ENCODE results near the gene DGUOK.
"Not testable (repeated sequence)": the region's sequence is repeated elsewhere in the genome, so short reads cannot be mapped to it uniquely, and the experiment has no call there.

Gene DGUOK

GRCh38 chr2:73899801-73900336 lies 26.8 kb upstream of the DGUOK start:
- H3K27ac ChIP-seq: no peak overlapping the region
- no peak for DNase-seq (ENCODE audit: low read depth, low spot score)

DNA sequence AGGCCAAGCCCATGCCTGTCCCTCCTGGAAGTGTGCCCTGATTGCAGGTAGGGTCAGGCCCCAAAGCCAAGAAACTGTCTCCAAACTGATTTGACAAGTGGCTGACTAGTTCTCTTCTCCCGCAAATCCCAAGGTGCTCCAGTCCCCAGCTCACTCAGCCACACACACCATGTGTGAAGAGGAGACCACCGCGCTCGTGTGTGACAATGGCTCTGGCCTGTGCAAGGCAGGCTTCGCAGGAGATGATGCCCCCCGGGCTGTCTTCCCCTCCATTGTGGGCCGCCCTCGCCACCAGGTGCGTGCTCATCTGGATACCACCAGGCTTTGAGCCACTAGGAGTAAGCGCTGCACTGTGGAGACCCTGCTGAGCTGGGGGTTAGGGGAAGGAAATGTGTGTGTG lies 25.5 kb upstream of the DGUOK start:
- no peak for DNase-seq (ENCODE audit: low read depth, low spot score)

DNA sequence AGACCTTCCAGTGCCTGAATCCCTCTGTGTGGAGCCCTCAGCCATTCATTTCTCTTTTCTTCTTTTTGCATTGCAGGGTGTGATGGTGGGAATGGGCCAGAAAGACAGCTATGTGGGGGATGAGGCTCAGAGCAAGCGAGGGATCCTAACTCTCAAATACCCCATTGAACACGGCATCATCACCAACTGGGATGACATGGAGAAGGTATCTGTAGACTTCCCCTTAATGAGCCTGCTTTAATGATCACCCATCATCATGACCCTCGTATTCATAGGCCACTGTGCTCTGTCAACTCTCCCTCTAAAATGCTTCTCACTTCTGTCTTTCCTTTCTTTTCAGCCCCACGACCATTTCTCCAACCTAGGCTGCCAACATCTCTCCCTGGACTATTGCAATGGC lies 24.4 kb upstream of the DGUOK start:
- no peak for DNase-seq (ENCODE audit: low read depth, low spot score)
- no peak overlapping the region for H3K27ac ChIP-seq

More for the DNA sequence above, 25.5 kb upstream of the DGUOK start:
- H3K27ac ChIP-seq: no peak overlapping the region

DNA sequence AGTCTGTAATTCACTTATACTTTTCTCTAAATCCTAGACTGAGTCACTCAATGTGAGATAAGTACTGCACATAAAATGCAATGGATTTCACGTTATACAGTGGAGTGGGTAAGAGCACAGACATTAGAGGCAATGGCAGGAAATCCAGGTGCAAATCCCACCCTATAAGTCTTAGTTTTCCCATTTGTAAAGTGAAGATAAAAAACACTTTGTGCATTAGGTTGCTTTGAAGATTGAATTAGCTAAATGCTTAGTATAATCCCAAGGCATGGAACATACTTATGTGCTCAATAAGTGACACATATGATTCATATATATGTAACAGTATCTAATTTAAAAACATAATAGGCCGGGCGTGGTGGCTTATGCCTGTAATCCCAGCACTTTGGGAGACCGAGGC lies 23.4 kb upstream of the DGUOK start:
- DNase-seq (ENCODE audit: low read depth, low spot score): no peak
- H3K27ac ChIP-seq: no peak overlapping the region

- H3K27ac ChIP-seq; DNase-seq (ENCODE audit: low read depth, low spot score): not testable (repeated sequence)
Measured at GRCh38 chr2:73903949-73904613, 22.6 kb upstream of the DGUOK start.

- DNase-seq (ENCODE audit: low read depth, low spot score): no peak
- H3K27ac ChIP-seq: no peak overlapping the region
Measured at GRCh38 chr2:73904952-73905351, 21.7 kb upstream of the DGUOK start.

- no peak for DNase-seq (ENCODE audit: low read depth, low spot score)
- no peak overlapping the region for H3K27ac ChIP-seq
Measured at GRCh38 chr2:73906847-73907505, 19.7 kb upstream of the DGUOK start.

DNA sequence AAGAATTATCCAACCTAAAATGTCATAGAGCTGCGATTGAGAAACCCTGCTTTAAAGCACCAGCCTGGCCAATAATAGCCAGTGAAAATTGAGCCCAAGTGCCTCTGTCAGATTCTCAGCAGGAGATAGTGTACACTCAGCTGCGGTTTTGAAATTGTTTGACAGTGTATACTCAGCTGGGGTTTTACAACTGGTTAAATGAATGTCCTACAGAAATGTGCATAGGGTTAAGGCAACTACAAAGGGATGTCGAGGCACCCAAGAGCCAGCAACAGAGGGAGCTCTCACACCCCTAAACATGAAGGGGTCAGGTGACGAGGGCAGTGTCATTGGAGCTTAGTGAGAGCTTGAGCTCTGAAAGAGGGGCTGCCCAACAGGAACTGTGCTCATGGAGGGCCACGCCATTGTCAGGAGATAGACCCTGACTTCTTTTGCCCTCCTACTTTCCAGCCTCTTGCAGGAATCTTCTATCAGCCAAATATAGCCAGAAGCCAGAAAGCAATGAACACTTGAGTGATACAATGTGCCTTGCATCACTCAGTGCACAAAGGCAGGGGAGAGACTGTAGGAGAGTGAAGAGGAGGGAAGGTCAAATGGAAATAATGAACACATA lies 18.7 kb upstream of the DGUOK start:
- no peak for DNase-seq (ENCODE audit: low read depth, low spot score)

DNA sequence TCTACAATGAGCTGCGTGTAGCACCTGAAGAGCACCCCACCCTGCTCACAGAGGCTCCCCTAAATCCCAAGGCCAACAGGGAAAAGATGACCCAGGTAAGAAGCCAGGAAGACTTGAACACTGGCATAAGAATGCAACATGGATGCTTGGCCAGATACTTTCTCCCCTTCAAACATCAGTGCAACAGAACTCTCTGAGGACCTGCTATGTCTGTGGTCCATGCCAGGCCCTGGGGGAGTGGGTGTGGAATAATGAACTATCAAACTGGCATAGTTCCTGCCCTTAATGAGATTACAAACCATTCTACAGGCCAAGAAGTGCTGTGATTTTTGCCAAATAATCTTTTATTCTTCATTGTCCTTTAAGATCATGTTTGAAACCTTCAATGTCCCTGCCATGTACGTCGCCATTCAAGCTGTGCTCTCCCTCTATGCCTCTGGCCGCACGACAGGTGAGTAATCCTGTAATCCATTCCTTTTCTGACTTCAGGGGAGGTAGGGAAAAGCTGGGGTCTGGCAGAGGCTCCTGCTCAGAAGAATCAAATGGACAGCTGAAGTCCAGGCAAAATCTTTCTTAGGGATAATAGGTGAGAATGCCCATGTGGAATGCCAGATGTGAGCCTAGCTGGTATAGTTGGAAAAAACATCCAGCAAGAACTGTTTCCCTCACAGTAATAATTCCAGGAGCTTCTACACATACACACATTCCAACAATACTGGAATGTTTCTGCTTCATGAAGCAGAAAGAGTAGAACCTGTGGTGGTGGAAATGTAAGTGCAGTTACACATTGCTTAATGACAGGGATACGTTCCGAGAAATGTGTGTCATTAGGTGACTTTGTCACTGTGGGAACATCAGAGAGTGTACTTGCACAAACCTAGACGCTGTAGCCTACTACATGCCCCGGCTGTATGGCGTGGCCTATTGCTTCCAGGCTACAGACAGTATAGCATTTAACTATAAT lies 17.7 kb upstream of the DGUOK start:
- DNase-seq (ENCODE audit: low read depth, low spot score): no peak
- H3K27ac ChIP-seq: no peak overlapping the region

More for the DNA sequence above, 18.7 kb upstream of the DGUOK start:
- no peak overlapping the region for H3K27ac ChIP-seq

DNA sequence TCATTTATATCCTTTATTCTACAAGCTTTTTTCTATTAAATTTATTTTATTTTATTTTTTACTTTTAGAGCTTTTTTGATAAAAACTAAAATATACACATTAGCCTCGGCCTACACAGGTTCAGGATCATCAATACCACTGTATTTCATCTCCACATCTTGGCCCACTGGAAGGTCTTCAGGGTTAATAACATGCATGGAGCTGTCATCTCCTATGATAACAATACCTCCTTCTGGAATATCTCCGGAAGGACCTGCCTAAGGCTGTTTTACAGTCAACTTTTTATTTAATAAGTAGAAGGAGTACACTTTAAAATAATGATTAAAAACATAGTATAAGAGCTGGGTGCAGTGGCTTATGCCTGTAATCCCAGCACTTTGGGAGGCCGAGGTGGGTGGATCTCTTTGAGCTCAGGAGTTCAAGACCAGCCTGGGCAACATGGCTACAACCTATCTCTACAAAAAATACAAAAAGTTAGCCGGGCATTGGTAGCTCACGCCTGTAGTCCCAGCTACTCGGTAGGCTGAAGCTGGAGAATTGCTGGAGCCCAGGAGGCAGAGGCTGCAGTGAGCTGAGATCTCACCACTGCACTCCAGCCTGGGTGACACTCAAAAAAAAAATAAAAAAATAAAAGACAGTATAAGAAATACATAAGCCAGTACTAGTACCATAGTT lies 15.7 kb upstream of the DGUOK start:
- H3K27ac ChIP-seq: no peak overlapping the region
- no peak for DNase-seq (ENCODE audit: low read depth, low spot score)

DNA sequence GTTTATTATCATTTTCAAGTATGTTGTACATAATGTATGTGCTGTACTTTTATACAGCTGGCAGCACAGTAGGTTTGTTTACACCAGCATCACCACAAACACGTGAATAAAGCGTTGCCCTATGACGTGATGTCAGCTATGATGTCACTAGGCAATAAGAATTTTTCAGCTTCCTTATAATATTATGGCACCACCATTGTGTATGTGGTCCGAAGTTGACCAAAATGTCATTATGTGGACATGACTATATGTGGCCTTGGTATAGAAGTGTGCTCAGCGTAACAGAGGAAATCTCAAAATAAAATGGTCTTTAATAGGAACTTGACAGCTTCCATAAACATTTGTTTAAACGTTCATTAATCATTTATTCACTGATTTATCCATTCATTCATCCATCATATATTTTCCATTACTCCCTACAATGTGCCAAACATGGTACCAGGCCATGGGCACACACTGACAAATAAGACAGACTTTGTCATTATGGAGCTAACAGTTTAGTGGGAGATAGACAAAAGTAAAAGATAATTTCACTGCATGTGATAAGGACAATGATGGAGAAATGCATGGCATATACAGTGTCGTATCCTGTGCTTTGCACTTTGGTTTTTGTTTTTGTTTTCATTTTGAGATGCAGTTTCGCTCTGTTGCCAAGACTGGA lies 15.0 kb upstream of the DGUOK start:
- no peak for DNase-seq (ENCODE audit: low read depth, low spot score)
- H3K27ac ChIP-seq: no peak overlapping the region

GRCh38 chr2:73913414-73914054 lies 13.1 kb upstream of the DGUOK start:
- H3K27ac ChIP-seq: no peak overlapping the region
- DNase-seq (ENCODE audit: low read depth, low spot score): no peak

- no peak overlapping the region for H3K27ac ChIP-seq
- DNase-seq (ENCODE audit: low read depth, low spot score): no peak
Measured at GRCh38 chr2:73914667-73915066, 12.0 kb upstream of the DGUOK start.

DNA sequence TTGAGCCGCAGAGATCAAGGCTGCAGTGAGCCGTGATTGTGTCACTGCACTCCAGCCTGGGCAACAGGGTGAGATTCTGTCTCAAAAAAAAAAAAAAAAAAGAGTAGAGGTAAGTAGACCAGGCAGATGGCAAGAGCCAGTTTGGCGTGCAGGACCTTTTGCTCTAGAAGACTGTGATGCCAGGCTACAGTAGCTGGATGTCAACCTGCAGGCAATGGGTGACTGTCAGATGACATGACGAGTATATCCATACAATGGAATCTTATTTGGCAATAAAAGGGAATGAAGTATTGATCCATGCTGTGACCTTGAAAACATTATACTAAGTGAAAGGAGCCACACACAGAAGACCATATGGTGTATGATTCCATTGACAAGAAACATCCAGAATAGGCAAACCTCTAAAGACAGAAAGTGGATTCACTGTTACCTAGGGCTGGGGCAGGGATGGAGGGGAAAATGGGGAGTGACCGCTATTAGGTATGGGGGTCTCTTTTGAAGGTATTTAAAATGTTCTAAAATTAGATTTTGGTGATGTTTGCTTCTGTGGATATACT lies 11.2 kb upstream of the DGUOK start:
- no peak for DNase-seq (ENCODE audit: low read depth, low spot score)
- no peak overlapping the region for H3K27ac ChIP-seq

DNA sequence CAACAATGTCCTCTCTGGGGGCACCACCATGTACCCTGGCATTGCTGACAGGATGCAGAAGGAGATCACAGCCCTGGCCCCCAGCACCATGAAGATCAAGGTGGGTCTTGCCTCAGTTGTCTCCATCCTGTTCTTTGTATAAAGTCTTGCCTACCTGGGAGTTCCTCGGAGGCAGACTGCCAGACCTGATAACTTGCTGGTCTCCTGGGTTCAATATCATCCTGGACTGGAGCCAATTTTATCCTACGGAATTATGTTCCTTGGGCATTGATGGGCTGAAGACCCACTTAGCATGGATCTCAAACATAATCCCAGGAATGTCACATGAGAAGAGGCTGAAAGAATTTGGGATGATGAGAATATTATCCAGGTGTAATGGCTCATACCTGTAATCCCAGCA lies 10.0 kb upstream of the DGUOK start:
- no peak for DNase-seq (ENCODE audit: low read depth, low spot score)
- no peak overlapping the region for H3K27ac ChIP-seq

GRCh38 chr2:73917296-73917695 lies 9.4 kb upstream of the DGUOK start:
- H3K27ac ChIP-seq: no peak overlapping the region
- no peak for DNase-seq (ENCODE audit: low read depth, low spot score)

GRCh38 chr2:73917696-73918207 lies 8.9 kb upstream of the DGUOK start:
- no peak for DNase-seq (ENCODE audit: low read depth, low spot score)
- no peak overlapping the region for H3K27ac ChIP-seq

GRCh38 chr2:73918856-73919255 lies 7.8 kb upstream of the DGUOK start:
- no peak for DNase-seq (ENCODE audit: low read depth, low spot score)
- no peak overlapping the region for H3K27ac ChIP-seq

All from epithelial cell of prostate (primary cell).